Measurements from ENCODE around the gene KLHL29. TPM values are rescaled to one million over a fixed set of nuclear protein-coding genes. Genes with fewer than 3 reads are reported as not detected.

The KLHL29 gene
- polyA plus RNA-seq, 1 donor from 2014 or later, result 42.4 TPM

- no peak overlapping the region for H3K4me2 ChIP-seq (ENCODE audit: low read length)
- peaks cover 4% of the 10 kb centered on the region for H3F3A ChIP-seq (ENCODE audit: insufficient read depth, low read length, poor library complexity, severe bottlenecking)
- H3K9me3 ChIP-seq (ENCODE audit: low read length), result no peaks in the 10 kb centered on the region
- H4K20me1 ChIP-seq (ENCODE audit: insufficient read depth), result peaks cover 18% of the 10 kb centered on the region
- no peak overlapping the region for H3K27ac ChIP-seq (ENCODE audit: low read length)
- H3K4me3 ChIP-seq (ENCODE audit: low read length), result no peak overlapping the region
- no peaks in the 10 kb centered on the region for H3K9me2 ChIP-seq (ENCODE audit: insufficient read depth, low read length)
- no peak overlapping the region for H2AFZ ChIP-seq (ENCODE audit: low read depth, low read length)
- H3K79me2 ChIP-seq (replicated peaks; ENCODE audit: insufficient read depth, low read length), result no peaks in the 10 kb centered on the region
- H3K36me3 ChIP-seq (ENCODE audit: insufficient read depth, low read length), result no peaks in the 10 kb centered on the region
- no peaks in the 10 kb centered on the region for H3K27me3 ChIP-seq (ENCODE audit: insufficient read depth, low read depth, low read length)
- TF ChIP-seq POLR2AphosphoS5 (IDR thresholded peaks at IDR 0.05) (peak; percentile 6), REST (IDR thresholded peaks at IDR 0.05; ENCODE audit: borderline replicate concordance) (no peak)
- H3K9ac ChIP-seq (ENCODE audit: low read length), result no peak overlapping the region
These were observed 162.7 kb downstream of the KLHL29 start for GRCh38 chr2:23547725-23548124.

DNA sequence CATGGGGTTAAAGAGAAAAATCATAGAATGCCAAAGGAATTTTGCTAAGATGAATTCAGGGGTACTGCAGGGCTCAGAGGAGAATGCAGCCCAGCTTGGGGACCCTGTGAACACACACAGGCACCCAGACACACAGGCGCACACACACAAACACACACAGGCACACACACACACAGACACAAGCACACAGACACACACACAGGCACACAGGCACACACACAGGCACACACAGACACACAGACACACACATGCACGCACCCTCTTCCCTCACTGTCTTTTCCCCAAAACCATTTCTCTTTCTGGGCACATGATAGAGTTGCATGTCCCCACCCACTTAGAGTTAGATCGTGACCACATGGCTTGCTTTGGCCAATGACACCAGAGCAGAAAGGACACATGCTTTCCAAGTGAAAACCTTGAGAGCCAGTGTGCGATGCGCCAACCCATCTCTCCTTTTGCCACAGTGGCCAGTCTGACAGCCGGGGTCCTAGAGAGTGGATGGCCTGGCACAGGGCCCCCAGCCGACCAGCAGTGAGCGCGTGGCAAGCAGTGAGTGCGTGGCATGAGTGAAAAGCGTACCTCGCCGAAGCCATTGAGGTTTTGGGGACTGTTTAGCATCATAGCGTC is 163.3 kb downstream of the KLHL29 start:
- Histone ChIP-seq H3K79me2 (replicated peaks; ENCODE audit: insufficient read depth, low read length) (no peaks in the 10 kb centered on the region), H4K20me1 (ENCODE audit: insufficient read depth) (peaks cover 18% of the 10 kb centered on the region), H3K9me3 (ENCODE audit: low read length) (no peaks in the 10 kb centered on the region), H2AFZ (ENCODE audit: low read depth, low read length) (no peak overlapping the region), H3K27me3 (ENCODE audit: insufficient read depth, low read depth, low read length) (no peaks in the 10 kb centered on the region), H3K4me2 (ENCODE audit: low read length) (no peak overlapping the region), H3K27ac (ENCODE audit: low read length) (no peak overlapping the region), H3K9ac (ENCODE audit: low read length) (no peak overlapping the region), H3K9me2 (ENCODE audit: insufficient read depth, low read length) (no peaks in the 10 kb centered on the region), H3K36me3 (ENCODE audit: insufficient read depth, low read length) (no peaks in the 10 kb centered on the region), H3F3A (ENCODE audit: insufficient read depth, low read length, poor library complexity, severe bottlenecking) (peaks cover 4% of the 10 kb centered on the region), H3K4me3 (ENCODE audit: low read length) (no peak overlapping the region)
- TF ChIP-seq POLR2AphosphoS5 (IDR thresholded peaks at IDR 0.05) (peak; percentile 3), EZH2 (IDR thresholded peaks at IDR 0.05; ENCODE audit: borderline replicate concordance, insufficient read depth, low read length, poor library complexity, severe bottlenecking) (no peak), REST (IDR thresholded peaks at IDR 0.05; ENCODE audit: borderline replicate concordance) (no peak)

DNA sequence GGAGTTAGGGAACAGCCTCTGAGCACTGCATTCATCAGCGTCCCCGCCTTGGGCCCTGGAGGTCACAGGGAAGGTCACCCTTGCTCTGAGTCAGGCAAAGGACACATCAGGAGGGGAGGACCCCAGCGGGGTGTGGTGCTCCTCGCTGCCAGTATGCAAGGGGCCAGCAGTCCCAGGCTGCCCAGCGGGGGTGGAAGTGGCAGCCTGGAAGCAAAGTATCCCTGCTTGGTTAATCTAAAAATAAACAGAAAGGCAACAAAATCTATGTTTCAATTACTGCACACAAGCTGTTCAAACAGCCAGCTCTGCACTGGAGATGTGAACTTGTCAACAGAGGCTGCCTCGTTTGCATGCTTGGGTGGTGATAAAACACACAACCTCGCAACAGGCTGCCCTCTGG is 164.1 kb downstream of the KLHL29 start:
- no peak overlapping the region for H3K9ac ChIP-seq (ENCODE audit: low read length)
- H3K4me2 ChIP-seq (ENCODE audit: low read length), result no peak overlapping the region
- H3K4me3 ChIP-seq (ENCODE audit: low read length), result no peak overlapping the region
- no peaks in the 10 kb centered on the region for H3K9me2 ChIP-seq (ENCODE audit: insufficient read depth, low read length)
- H2AFZ ChIP-seq (ENCODE audit: low read depth, low read length), result no peak overlapping the region
- no peaks in the 10 kb centered on the region for H3K36me3 ChIP-seq (ENCODE audit: insufficient read depth, low read length)
- no peaks in the 10 kb centered on the region for H3K79me2 ChIP-seq (replicated peaks; ENCODE audit: insufficient read depth, low read length)
- no peak overlapping the region for H3K27ac ChIP-seq (ENCODE audit: low read length)
- no peaks in the 10 kb centered on the region for H3K27me3 ChIP-seq (ENCODE audit: insufficient read depth, low read depth, low read length)
- no peak for TF ChIP-seq RAD21 (conservative IDR thresholded peaks at IDR 0.05)
- TF ChIP-seq MXI1 (conservative IDR thresholded peaks at IDR 0.05; ENCODE audit: poor library complexity, severe bottlenecking), result no peak
- no peak for TF ChIP-seq TAF1 (IDR thresholded peaks at IDR 0.05; ENCODE audit: low read depth)
- TF ChIP-seq POLR2AphosphoS5 (IDR thresholded peaks at IDR 0.05), result no peak
- TF ChIP-seq EP300 (conservative IDR thresholded peaks at IDR 0.05; ENCODE audit: poor library complexity, severe bottlenecking), result no peak
- no peak for TF ChIP-seq REST (IDR thresholded peaks at IDR 0.05; ENCODE audit: borderline replicate concordance)
- TF ChIP-seq SMC3 (conservative IDR thresholded peaks at IDR 0.05; ENCODE audit: poor library complexity), result no peak
- H4K20me1 ChIP-seq (ENCODE audit: insufficient read depth), result peaks cover 14% of the 10 kb centered on the region
- H3F3A ChIP-seq (ENCODE audit: insufficient read depth, low read length, poor library complexity, severe bottlenecking), result peaks cover 4% of the 10 kb centered on the region
- H3K9me3 ChIP-seq (ENCODE audit: low read length), result no peaks in the 10 kb centered on the region
